Measurements from ENCODE around the gene LRRN3.

- TF ChIP-seq CTCF (IDR thresholded peaks at IDR 0.05) (no peak), POLR2A (IDR thresholded peaks at IDR 0.05) (no peak), POLR2AphosphoS5 (IDR thresholded peaks at IDR 0.05) (no peak), EP300 (IDR thresholded peaks at IDR 0.05) (no peak)
These were observed 8.0 kb downstream of the LRRN3 start for GRCh38 chr7:111098926-111099250.
